ENCODE results near the gene LRBA.

LRBA gene

GRCh38 chr4:150297861-150298474, 717.1 kb downstream of the LRBA start:
- no peak overlapping the region for H3K9ac ChIP-seq (ENCODE audit: low read depth, low read length, poor library complexity)
- H3K4me3 ChIP-seq (ENCODE audit: low read length in 2 of 2), result no peak overlapping the region
- H3K4me1 ChIP-seq (ENCODE audit: control insufficient read depth in 2 of 2, insufficient read depth in 1 of 2, low read depth in 1 of 2, low read length in 2 of 2), result no peaks in the 10 kb centered on the region
- no peaks in the 10 kb centered on the region for H3K36me3 ChIP-seq (replicated peaks in 1 of 2; ENCODE audit: control insufficient read depth in 2 of 2, insufficient read depth in 2 of 2, low read length in 2 of 2)
- no peaks in the 10 kb centered on the region for H3K9me3 ChIP-seq (replicated peaks in 1 of 2; ENCODE audit: control insufficient read depth in 2 of 2, insufficient read depth in 1 of 2, low read depth in 1 of 2, low read length in 2 of 2)
- no peak overlapping the region for H2BK5ac ChIP-seq (ENCODE audit: low read length)
- H2BK12ac ChIP-seq (ENCODE audit: low read length), result no peak overlapping the region
- no peak overlapping the region for H3K18ac ChIP-seq (ENCODE audit: low read length)
- no peak overlapping the region for H2BK15ac ChIP-seq (ENCODE audit: low read length)
- H3K4me2 ChIP-seq (ENCODE audit: insufficient read depth, low read length, poor library complexity, severe bottlenecking), result no peak overlapping the region
- peak; percentile 43 for DNase-seq (ENCODE audit: low spot score)
- no peak overlapping the region for H2BK120ac ChIP-seq (ENCODE audit: low read depth, low read length)
- H3K27ac ChIP-seq (replicated peaks; ENCODE audit: low read length), result no peak overlapping the region
- H3K79me1 ChIP-seq (ENCODE audit: low read depth, low read length), result no peaks in the 10 kb centered on the region
- no peak overlapping the region for H2AK5ac ChIP-seq (ENCODE audit: low read depth, low read length)
- no peak overlapping the region for H4K8ac ChIP-seq (ENCODE audit: low read depth, low read length)
- no peaks in the 10 kb centered on the region for H3K27me3 ChIP-seq (ENCODE audit: control insufficient read depth in 3 of 3, insufficient read depth in 3 of 3, low read depth in 1 of 3, low read length in 3 of 3)
- no CpG with 5 or more reads among the region's 1 CpG for WGBS, 2 donors (ENCODE audit: extremely low coverage in 2 of 2, insufficient read length in 2 of 2, insufficient replicate concordance in 1 of 2)
- H3K14ac ChIP-seq (ENCODE audit: low read length), result no peak overlapping the region
- H4K91ac ChIP-seq (ENCODE audit: low read depth, low read length, poor library complexity), result no peak overlapping the region
- H3K4ac ChIP-seq (ENCODE audit: low read length), result no peak overlapping the region
- no peak overlapping the region for H3K23ac ChIP-seq (ENCODE audit: low read depth, low read length, poor library complexity)
- no peak overlapping the region for H2AFZ ChIP-seq (ENCODE audit: low read length)

- no peak overlapping the region for H3K14ac ChIP-seq (ENCODE audit: low read length)
- no peak overlapping the region for H4K8ac ChIP-seq (ENCODE audit: low read depth, low read length)
- no peak overlapping the region for H3K4ac ChIP-seq (ENCODE audit: low read length)
- H2BK120ac ChIP-seq (ENCODE audit: low read depth, low read length), result no peak overlapping the region
- no peak overlapping the region for H2AFZ ChIP-seq (ENCODE audit: low read length)
- no peak overlapping the region for H3K27ac ChIP-seq (replicated peaks; ENCODE audit: low read length)
- H3K23ac ChIP-seq (ENCODE audit: low read depth, low read length, poor library complexity), result no peak overlapping the region
- H2BK5ac ChIP-seq (ENCODE audit: low read length), result no peak overlapping the region
- no peaks in the 10 kb centered on the region for H3K27me3 ChIP-seq (ENCODE audit: control insufficient read depth in 3 of 3, insufficient read depth in 3 of 3, low read depth in 1 of 3, low read length in 3 of 3)
- no peaks in the 10 kb centered on the region for H3K36me3 ChIP-seq (replicated peaks in 1 of 2; ENCODE audit: control insufficient read depth in 2 of 2, insufficient read depth in 2 of 2, low read length in 2 of 2)
- DNase-seq (ENCODE audit: low spot score), result no peak
- no peak overlapping the region for H2BK12ac ChIP-seq (ENCODE audit: low read length)
- H2BK15ac ChIP-seq (ENCODE audit: low read length), result no peak overlapping the region
- WGBS, 2 donors (ENCODE audit: extremely low coverage in 2 of 2, insufficient read length in 2 of 2, insufficient replicate concordance in 1 of 2), result no CpG with 5 or more reads among the region's 3 CpGs
- H2AK5ac ChIP-seq (ENCODE audit: low read depth, low read length), result no peak overlapping the region
- H3K4me1 ChIP-seq (ENCODE audit: control insufficient read depth in 2 of 2, insufficient read depth in 1 of 2, low read depth in 1 of 2, low read length in 2 of 2), result peaks cover 2 to 6% of the 10 kb centered on the region in 2 donors
- no peaks in the 10 kb centered on the region for H3K79me1 ChIP-seq (ENCODE audit: low read depth, low read length)
- H4K91ac ChIP-seq (ENCODE audit: low read depth, low read length, poor library complexity), result no peak overlapping the region
- H3K9ac ChIP-seq (ENCODE audit: low read depth, low read length, poor library complexity), result no peak overlapping the region
- no peak overlapping the region for H3K18ac ChIP-seq (ENCODE audit: low read length)
- H3K9me3 ChIP-seq (replicated peaks in 1 of 2; ENCODE audit: control insufficient read depth in 2 of 2, insufficient read depth in 1 of 2, low read depth in 1 of 2, low read length in 2 of 2), result no peaks in the 10 kb centered on the region
- H3K4me2 ChIP-seq (ENCODE audit: insufficient read depth, low read length, poor library complexity, severe bottlenecking), result no peak overlapping the region
- H3K4me3 ChIP-seq (ENCODE audit: low read length in 2 of 2), result no peak overlapping the region
Measured at GRCh38 chr4:150289881-150290280, 725.2 kb downstream of the LRBA start.

DNA sequence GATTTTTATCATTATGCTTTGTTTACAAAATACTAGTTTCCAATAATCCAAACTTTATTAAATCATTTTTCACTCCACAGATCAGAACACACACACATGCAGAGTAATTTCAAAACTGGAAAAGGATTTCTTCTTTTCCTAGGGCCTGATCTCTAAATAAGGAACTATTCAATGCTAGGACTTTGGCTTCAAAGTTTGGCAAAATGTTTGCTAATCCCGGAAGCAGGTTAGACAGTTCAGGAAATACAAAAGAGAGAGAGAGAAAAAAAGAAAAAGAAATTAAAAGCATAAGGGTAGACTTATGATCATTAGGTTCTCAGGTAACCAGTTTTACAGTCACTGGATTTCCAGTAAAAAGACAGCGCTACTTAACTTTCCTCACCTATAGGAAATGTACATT, 725.9 kb downstream of the LRBA start:
- no peaks in the 10 kb centered on the region for H3K79me1 ChIP-seq (ENCODE audit: low read depth, low read length)
- H2BK120ac ChIP-seq (ENCODE audit: low read depth, low read length), result no peak overlapping the region
- no peak for DNase-seq (ENCODE audit: low spot score)
- no peak overlapping the region for H4K91ac ChIP-seq (ENCODE audit: low read depth, low read length, poor library complexity)
- no peak overlapping the region for H2BK12ac ChIP-seq (ENCODE audit: low read length)
- no peaks in the 10 kb centered on the region for H3K36me3 ChIP-seq (replicated peaks in 1 of 2; ENCODE audit: control insufficient read depth in 2 of 2, insufficient read depth in 2 of 2, low read length in 2 of 2)
- no peak overlapping the region for H3K18ac ChIP-seq (ENCODE audit: low read length)
- WGBS, 2 donors (ENCODE audit: extremely low coverage in 2 of 2, insufficient read length in 2 of 2, insufficient replicate concordance in 1 of 2), result no CpG with 5 or more reads among the region's 2 CpGs
- no peak overlapping the region for H3K4ac ChIP-seq (ENCODE audit: low read length)
- no peak overlapping the region for H3K9ac ChIP-seq (ENCODE audit: low read depth, low read length, poor library complexity)
- no peak overlapping the region for H3K4me3 ChIP-seq (ENCODE audit: low read length in 2 of 2)
- no peak overlapping the region for H3K27ac ChIP-seq (replicated peaks; ENCODE audit: low read length)
- no peaks in the 10 kb centered on the region for H3K27me3 ChIP-seq (ENCODE audit: control insufficient read depth in 3 of 3, insufficient read depth in 3 of 3, low read depth in 1 of 3, low read length in 3 of 3)
- H3K9me3 ChIP-seq (replicated peaks in 1 of 2; ENCODE audit: control insufficient read depth in 2 of 2, insufficient read depth in 1 of 2, low read depth in 1 of 2, low read length in 2 of 2), result no peaks in the 10 kb centered on the region
- no peak overlapping the region for H2BK15ac ChIP-seq (ENCODE audit: low read length)
- H3K14ac ChIP-seq (ENCODE audit: low read length), result no peak overlapping the region
- no peak overlapping the region for H2BK5ac ChIP-seq (ENCODE audit: low read length)
- peaks cover 2 to 6% of the 10 kb centered on the region in 2 donors for H3K4me1 ChIP-seq (ENCODE audit: control insufficient read depth in 2 of 2, insufficient read depth in 1 of 2, low read depth in 1 of 2, low read length in 2 of 2)
- H3K4me2 ChIP-seq (ENCODE audit: insufficient read depth, low read length, poor library complexity, severe bottlenecking), result no peak overlapping the region
- H4K8ac ChIP-seq (ENCODE audit: low read depth, low read length), result no peak overlapping the region
- H2AK5ac ChIP-seq (ENCODE audit: low read depth, low read length), result no peak overlapping the region
- H3K23ac ChIP-seq (ENCODE audit: low read depth, low read length, poor library complexity), result no peak overlapping the region
- no peak overlapping the region for H2AFZ ChIP-seq (ENCODE audit: low read length)

GRCh38 chr4:150286656-150287055, 728.4 kb downstream of the LRBA start:
- Histone ChIP-seq H3K36me3 (replicated peaks in 1 of 2; ENCODE audit: control insufficient read depth in 2 of 2, insufficient read depth in 2 of 2, low read length in 2 of 2) (no peaks in the 10 kb centered on the region), H3K9ac (ENCODE audit: low read depth, low read length, poor library complexity) (no peak overlapping the region), H3K27ac (replicated peaks; ENCODE audit: low read length) (no peak overlapping the region), H3K79me1 (ENCODE audit: low read depth, low read length) (no peaks in the 10 kb centered on the region), H2BK15ac (ENCODE audit: low read length) (no peak overlapping the region), H3K4me3 (ENCODE audit: low read length in 2 of 2) (no peak overlapping the region), H4K8ac (ENCODE audit: low read depth, low read length) (no peak overlapping the region), H2BK12ac (ENCODE audit: low read length) (no peak overlapping the region), H2BK120ac (ENCODE audit: low read depth, low read length) (no peak overlapping the region), H3K9me3 (replicated peaks in 1 of 2; ENCODE audit: control insufficient read depth in 2 of 2, insufficient read depth in 1 of 2, low read depth in 1 of 2, low read length in 2 of 2) (no peaks in the 10 kb centered on the region), H3K4me1 (ENCODE audit: control insufficient read depth in 2 of 2, insufficient read depth in 1 of 2, low read depth in 1 of 2, low read length in 2 of 2) (peaks cover 2 to 7% of the 10 kb centered on the region in 2 donors), H3K4me2 (ENCODE audit: insufficient read depth, low read length, poor library complexity, severe bottlenecking) (no peak overlapping the region), H3K14ac (ENCODE audit: low read length) (no peak overlapping the region), H4K91ac (ENCODE audit: low read depth, low read length, poor library complexity) (no peak overlapping the region), H3K4ac (ENCODE audit: low read length) (no peak overlapping the region), H2AK5ac (ENCODE audit: low read depth, low read length) (no peak overlapping the region), H2BK5ac (ENCODE audit: low read length) (no peak overlapping the region), H3K27me3 (ENCODE audit: control insufficient read depth in 3 of 3, insufficient read depth in 3 of 3, low read depth in 1 of 3, low read length in 3 of 3) (no peaks in the 10 kb centered on the region), H3K18ac (ENCODE audit: low read length) (no peak overlapping the region), H3K23ac (ENCODE audit: low read depth, low read length, poor library complexity) (no peak overlapping the region), H2AFZ (ENCODE audit: low read length) (no peak overlapping the region)
- WGBS, 2 donors (ENCODE audit: extremely low coverage in 2 of 2, insufficient read length in 2 of 2, insufficient replicate concordance in 1 of 2), result no CpG with 5 or more reads among the region's 6 CpGs
- no peak for DNase-seq (ENCODE audit: low spot score)
